Loucy (cell line): Measurements from ENCODE around the gene ZNF333.

Source experiments
- CTCF ChIP-seq: fragments of 200-600 bp; sonication (generic); conservative IDR thresholded peaks from 2 replicates; pipeline ENCODE4 v1.5.1; 2014; ENCODE audit warnings: mild to moderate bottlenecking, antibody characterized with exemption, low read length
- EZH2phosphoT487 ChIP-seq: fragments of 200-600 bp; IDR thresholded peaks from 2 replicates; pipeline ENCODE4 v1.6.1; 2018; ENCODE audit warnings: antibody characterized with exemption, mild to moderate bottlenecking, moderate library complexity, borderline replicate concordance

GRCh38 chr19:14763497-14764145, 73.8 kb downstream of the ZNF333 start:
- TF ChIP-seq CTCF (no peak), EZH2phosphoT487 (no peak)
